ENCODE data around the gene SLC7A6. TPM values are rescaled to one million over a fixed set of nuclear protein-coding genes. Genes with fewer than 3 reads are reported as not detected.
A peak's percentile ranks its signal among the peaks of the same experiment; 100 is the strongest.

SLC7A6 gene
- polyA plus RNA-seq, 1 experiment: 27.4 TPM

DNA sequence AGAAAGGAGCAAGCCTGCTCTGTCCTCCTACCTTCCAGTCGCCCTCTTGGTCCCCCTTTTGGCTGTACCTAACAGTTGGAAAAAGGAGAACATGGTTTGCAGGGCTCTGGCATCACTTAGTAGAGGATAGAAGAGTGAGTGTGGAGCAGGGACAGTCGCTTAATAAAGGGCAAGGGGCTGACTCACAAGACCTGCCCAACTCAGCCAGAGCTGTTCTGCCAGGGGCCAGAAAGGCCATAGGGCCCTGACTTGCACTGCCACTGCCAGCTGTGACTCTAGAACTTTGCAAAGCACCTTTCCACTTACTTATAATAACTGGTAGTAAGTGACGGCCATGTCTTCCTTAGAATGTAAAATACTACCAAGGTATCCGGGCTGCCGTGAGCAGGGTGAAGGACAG is 60.0 kb downstream of the SLC7A6 start:
- ChIA-PET CTCF (interaction anchor here (11.8 kb wide), 1 partner anchor 62 kb away, joined by 158 read pairs; the partner anchor contains the start of gene SLC7A6), POLR2A (no interaction called here)
- H3K9me3 ChIP-seq (ENCODE audit: control insufficient read depth, insufficient read depth, low read length): no peaks in the 10 kb centered on the region
- DNase-seq (ENCODE audit: low read depth, low spot score): no peak
- no peak overlapping the region for H3K4me3 ChIP-seq (ENCODE audit: low read depth, low read length)
- no peaks in the 10 kb centered on the region for H3K27me3 ChIP-seq (ENCODE audit: control insufficient read depth, insufficient read depth, low read length)
- no peak overlapping the region for H3K27ac ChIP-seq (ENCODE audit: low read depth, low read length)
- TF ChIP-seq, protein P1, sequence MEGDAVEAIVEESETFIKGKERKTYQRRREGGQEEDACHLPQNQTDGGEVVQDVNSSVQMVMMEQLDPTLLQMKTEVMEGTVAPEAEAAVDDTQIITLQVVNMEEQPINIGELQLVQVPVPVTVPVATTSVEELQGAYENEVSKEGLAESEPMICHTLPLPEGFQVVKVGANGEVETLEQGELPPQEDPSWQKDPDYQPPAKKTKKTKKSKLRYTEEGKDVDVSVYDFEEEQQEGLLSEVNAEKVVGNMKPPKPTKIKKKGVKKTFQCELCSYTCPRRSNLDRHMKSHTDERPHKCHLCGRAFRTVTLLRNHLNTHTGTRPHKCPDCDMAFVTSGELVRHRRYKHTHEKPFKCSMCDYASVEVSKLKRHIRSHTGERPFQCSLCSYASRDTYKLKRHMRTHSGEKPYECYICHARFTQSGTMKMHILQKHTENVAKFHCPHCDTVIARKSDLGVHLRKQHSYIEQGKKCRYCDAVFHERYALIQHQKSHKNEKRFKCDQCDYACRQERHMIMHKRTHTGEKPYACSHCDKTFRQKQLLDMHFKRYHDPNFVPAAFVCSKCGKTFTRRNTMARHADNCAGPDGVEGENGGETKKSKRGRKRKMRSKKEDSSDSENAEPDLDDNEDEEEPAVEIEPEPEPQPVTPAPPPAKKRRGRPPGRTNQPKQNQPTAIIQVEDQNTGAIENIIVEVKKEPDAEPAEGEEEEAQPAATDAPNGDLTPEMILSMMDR (IDR thresholded peaks at IDR 0.05; ENCODE audit: low read depth, low read length): no peak

DNA sequence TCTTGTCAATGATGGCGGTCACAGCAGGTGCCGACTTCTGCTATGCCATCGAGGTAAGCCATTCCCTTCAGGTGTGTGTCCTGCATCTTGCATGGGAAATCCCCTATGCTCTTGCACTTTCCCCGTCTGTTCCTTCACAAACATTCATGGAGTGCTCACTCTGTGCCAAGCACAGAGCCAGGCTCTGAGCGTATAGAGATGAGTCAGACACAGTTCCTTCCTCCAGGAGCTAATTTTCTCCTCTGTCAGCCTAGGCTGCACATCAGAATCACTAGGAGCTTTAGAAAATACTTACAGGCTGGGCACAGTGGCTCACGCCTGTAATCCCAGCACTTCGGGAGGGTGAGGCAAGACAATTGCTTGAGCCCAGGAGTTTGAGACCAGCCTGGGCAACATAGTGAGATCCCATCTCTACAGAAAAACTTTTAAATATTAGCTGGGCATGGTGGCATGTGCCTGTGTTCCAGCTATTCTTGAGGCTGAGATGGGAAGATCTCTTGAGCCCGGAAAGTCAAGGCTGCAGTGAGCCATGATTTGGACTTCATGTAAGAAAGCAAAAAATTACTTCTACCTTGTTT is 60.5 kb downstream of the SLC7A6 start:
- Histone ChIP-seq H3K4me3 (ENCODE audit: low read depth, low read length) (no peak overlapping the region), H3K27me3 (ENCODE audit: control insufficient read depth, insufficient read depth, low read length) (no peaks in the 10 kb centered on the region), H3K27ac (ENCODE audit: low read depth, low read length) (no peak overlapping the region), H3K9me3 (ENCODE audit: control insufficient read depth, insufficient read depth, low read length) (no peaks in the 10 kb centered on the region)
- CTCF ChIA-PET: interaction anchor here (11.8 kb wide), 1 partner anchor 62 kb away, joined by 158 read pairs; the partner anchor contains the start of gene SLC7A6
- DNase-seq (ENCODE audit: low read depth, low spot score): no peak
- TF ChIP-seq, protein P1 (IDR thresholded peaks at IDR 0.05; ENCODE audit: low read depth, low read length): no peak
- POLR2A ChIA-PET: interaction anchor here (0.7 kb wide), 1 partner anchor 14 kb away, joined by 3 read pairs; the partner anchor contains the start of genes PRMT7 and SLC7A6OS

DNA sequence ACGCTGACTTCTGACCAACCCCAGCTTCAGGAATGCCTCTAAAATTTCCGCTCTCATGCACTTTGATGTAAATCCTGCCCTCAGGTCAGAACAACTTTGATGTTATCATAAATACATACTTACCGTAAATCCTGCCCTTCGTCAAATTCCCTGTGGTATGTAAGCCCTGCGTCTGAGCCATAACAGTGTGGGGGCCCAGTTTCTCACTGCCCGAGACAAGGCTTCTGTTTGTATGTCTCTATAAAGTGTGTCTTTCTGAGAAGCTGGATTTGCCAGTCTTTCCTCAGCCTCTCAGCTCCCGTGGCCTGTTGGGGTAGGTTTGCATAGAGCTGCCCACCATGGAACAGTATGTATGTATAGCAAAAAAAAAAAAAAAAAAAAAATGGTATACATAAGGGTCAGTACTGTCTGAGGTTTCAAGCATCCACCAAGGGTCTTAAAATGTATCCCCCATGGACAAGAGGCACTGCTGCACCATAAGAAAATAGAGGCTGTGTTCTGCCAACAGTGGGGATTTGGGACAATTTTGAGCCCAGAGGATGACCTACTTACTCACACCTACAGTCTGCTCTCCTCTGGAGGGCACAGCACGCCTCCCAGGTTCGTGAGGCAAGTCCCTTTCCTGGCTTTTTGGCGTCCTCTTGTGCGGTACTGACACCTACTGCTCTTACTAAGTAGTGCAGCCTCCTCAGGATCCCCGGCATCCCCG is 64.0 kb downstream of the SLC7A6 start:
- TF ChIP-seq, protein P1 (IDR thresholded peaks at IDR 0.05; ENCODE audit: low read depth, low read length): peak; percentile 95
- no peak overlapping the region for H3K4me3 ChIP-seq (ENCODE audit: low read depth, low read length)
- ChIA-PET CTCF (interaction anchor here (0.6 to 11.8 kb wide), 28 partner anchors 10 to 523 kb away, joined by 3 to 158 read pairs (median 4); partner anchors contain the start of gene SLC7A6), POLR2A (interaction anchor here (1.1 to 1.3 kb wide), 2 partner anchors 17 to 66 kb away, joined by 3 to 6 read pairs; partner anchors contain the start of genes PRMT7 and SLC7A6OS)
- H3K27ac ChIP-seq (ENCODE audit: low read depth, low read length): no peak overlapping the region
- H3K27me3 ChIP-seq (ENCODE audit: control insufficient read depth, insufficient read depth, low read length): no peaks in the 10 kb centered on the region
- H3K9me3 ChIP-seq (ENCODE audit: control insufficient read depth, insufficient read depth, low read length): no peaks in the 10 kb centered on the region
- peak; percentile 67 for DNase-seq (ENCODE audit: low read depth, low spot score)

DNA sequence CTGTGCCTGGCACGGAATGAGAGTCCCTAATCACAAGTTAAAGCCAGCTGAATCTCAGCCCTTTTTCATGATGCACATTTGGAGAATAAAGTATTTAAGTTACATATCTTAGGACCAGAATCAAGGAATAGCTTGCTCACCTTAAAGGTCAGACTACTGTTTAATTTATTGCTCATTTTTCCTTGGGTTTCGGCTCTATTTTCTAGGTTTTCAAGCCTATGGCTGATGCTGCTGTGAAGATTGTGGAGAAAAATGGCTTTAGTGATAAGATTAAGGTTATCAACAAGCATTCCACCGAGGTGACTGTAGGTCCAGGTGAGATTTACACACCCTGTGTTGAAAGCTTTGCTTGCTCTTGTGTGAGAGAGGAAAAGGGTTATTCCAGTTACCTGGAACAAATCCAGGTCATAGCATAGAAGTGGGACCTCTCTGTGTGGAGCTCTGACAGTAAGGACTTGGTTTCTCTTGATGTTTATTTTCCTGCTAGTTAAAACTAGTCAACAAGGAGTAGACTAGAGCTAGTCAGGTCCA is 64.6 kb downstream of the SLC7A6 start:
- POLR2A ChIA-PET: interaction anchor here (1.3 kb wide), 1 partner anchor 18 kb away, joined by 6 read pairs; the partner anchor contains the start of genes PRMT7 and SLC7A6OS

More for the DNA sequence above, 64.6 kb downstream of the SLC7A6 start:
- no peak for DNase-seq (ENCODE audit: low read depth, low spot score)
- no peaks in the 10 kb centered on the region for H3K27me3 ChIP-seq (ENCODE audit: control insufficient read depth, insufficient read depth, low read length)
- no peaks in the 10 kb centered on the region for H3K9me3 ChIP-seq (ENCODE audit: control insufficient read depth, insufficient read depth, low read length)
- TF ChIP-seq, protein P1 (IDR thresholded peaks at IDR 0.05; ENCODE audit: low read depth, low read length): no peak
- H3K4me3 ChIP-seq (ENCODE audit: low read depth, low read length): no peak overlapping the region
- CTCF ChIA-PET: interaction anchor here (0.6 to 11.8 kb wide), 27 partner anchors 9 to 262 kb away, joined by 3 to 158 read pairs (median 3); partner anchors contain the start of gene SLC7A6
- H3K27ac ChIP-seq (ENCODE audit: low read depth, low read length): no peak overlapping the region
